ENCODE measurements around the gene SEC23A.

GRCh38 chr14:39040529-39040928 lies 62.5 kb downstream of the SEC23A start:
- TF ChIP-seq CTCF (conservative IDR thresholded peaks at IDR 0.05) (no peak), EZH2 (IDR thresholded peaks at IDR 0.05; ENCODE audit: low read depth) (no peak)

All from PC-9 (cell line).